Colonic mucosa (tissue), 4 donors: Measurements from ENCODE around the gene ADGRB3. TPM values are rescaled to one million over a fixed set of nuclear protein-coding genes. Genes with fewer than 3 reads are reported as not detected.

Experiments used
- DNase-seq: peaks from one replicate; pipeline ENCODE4 v3.0.0-alpha.2; 2020
- H3K27ac ChIP-seq: fragments of 200-600 bp; one replicate; pipeline ENCODE4 v1.8.0; 2021
- H3K27me3 ChIP-seq: fragments of 200-600 bp; one replicate; pipeline ENCODE4 v1.8.0; 2021
- H3K36me3 ChIP-seq: fragments of 200-600 bp; one replicate; pipeline ENCODE4 v1.8.0; 2021
- H3K4me1 ChIP-seq: fragments of 200-600 bp; one replicate; pipeline ENCODE4 v1.8.0; 2021; ENCODE audit warnings: mild to moderate bottlenecking
- H3K4me3 ChIP-seq: fragments of 200-600 bp; one replicate; pipeline ENCODE4 v1.8.0; 2021
- H3K9ac ChIP-seq, 2 donors: one replicate each; pipeline ENCODE4 v1.7.0; 2013; ENCODE audit warnings: control low read depth in 2 of 2, low read depth in 2 of 2, low read length in 2 of 2
- H3K9me3 ChIP-seq: fragments of 200-600 bp; one replicate; pipeline ENCODE4 v1.8.0; 2021
- intact Hi-C: fragments of 100-400 bp; cut with DNase I; formaldehyde crosslinking; loops from one replicate; pipeline ENCODE4 v1.14.1; 2022
- total RNA-seq, 2 donors: library from RNA; stranded (reverse); fragmentation: NEBNext Ultra II Directional in 1 of 2; extraction: Animal tissue kit (Norgen Biotek cat#: 25700) in 1 of 2; gene quantifications; one replicate each; pipeline ENCODE4 v1.2.1, GENCODE V29; 2021
- TF ChIP-seq, protein P1 (sequence below): fragments of 200-600 bp; IDR thresholded peaks from one replicate; pipeline ENCODE4 v1.8.0; 2022; ENCODE audit warnings: antibody characterized with exemption, mild to moderate bottlenecking
- donor health status: healthy.
- donor health status: DM: no; HTN: no; CAD: no.
- donor health status: DM: no; HTN: no; CAD: no.

Gene ADGRB3
- total RNA-seq, 2 donors from 2014 or later: 0.42 to 0.98 TPM

GRCh38 chr6:69368613-69369012 lies 733.5 kb downstream of the ADGRB3 start:
- intact Hi-C loops: no loop called here
- no peak overlapping the region for H3K9ac ChIP-seq
- H3K4me1 ChIP-seq: no peaks in the 10 kb centered on the region
- DNase-seq: no peak
- H3K9me3 ChIP-seq: no peaks in the 10 kb centered on the region
- no peak overlapping the region for H3K27ac ChIP-seq
- no peak overlapping the region for H3K4me3 ChIP-seq
- no peaks in the 10 kb centered on the region for H3K36me3 ChIP-seq
- TF ChIP-seq, protein P1, sequence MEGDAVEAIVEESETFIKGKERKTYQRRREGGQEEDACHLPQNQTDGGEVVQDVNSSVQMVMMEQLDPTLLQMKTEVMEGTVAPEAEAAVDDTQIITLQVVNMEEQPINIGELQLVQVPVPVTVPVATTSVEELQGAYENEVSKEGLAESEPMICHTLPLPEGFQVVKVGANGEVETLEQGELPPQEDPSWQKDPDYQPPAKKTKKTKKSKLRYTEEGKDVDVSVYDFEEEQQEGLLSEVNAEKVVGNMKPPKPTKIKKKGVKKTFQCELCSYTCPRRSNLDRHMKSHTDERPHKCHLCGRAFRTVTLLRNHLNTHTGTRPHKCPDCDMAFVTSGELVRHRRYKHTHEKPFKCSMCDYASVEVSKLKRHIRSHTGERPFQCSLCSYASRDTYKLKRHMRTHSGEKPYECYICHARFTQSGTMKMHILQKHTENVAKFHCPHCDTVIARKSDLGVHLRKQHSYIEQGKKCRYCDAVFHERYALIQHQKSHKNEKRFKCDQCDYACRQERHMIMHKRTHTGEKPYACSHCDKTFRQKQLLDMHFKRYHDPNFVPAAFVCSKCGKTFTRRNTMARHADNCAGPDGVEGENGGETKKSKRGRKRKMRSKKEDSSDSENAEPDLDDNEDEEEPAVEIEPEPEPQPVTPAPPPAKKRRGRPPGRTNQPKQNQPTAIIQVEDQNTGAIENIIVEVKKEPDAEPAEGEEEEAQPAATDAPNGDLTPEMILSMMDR: no peak
- H3K27me3 ChIP-seq: no peaks in the 10 kb centered on the region

DNA sequence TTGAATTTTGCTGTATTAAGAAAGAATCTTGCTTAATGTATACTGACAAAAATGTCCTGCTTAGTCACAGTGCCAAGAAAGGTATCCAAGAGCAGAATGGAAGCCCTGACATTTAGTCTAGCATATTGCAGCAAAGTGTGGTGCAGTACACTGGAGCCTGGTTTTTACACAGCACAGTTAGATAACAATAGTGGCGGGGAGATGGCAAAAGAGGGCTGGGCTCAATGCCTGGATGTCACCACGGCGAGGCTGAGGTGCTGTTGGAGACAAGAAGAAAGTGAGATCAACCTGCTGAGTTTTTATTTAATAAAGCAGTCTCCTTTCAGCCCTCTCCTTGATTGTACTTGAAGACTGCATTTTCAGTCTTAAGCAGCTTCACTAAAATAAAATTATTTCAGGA lies 735.7 kb downstream of the ADGRB3 start:
- no peaks in the 10 kb centered on the region for H3K4me1 ChIP-seq
- H3K36me3 ChIP-seq: no peaks in the 10 kb centered on the region
- intact Hi-C loops: no loop called here
- no peaks in the 10 kb centered on the region for H3K9me3 ChIP-seq
- no peaks in the 10 kb centered on the region for H3K27me3 ChIP-seq
- no peak overlapping the region for H3K4me3 ChIP-seq
- DNase-seq: no peak
- TF ChIP-seq, protein P1: no peak
- no peak overlapping the region for H3K27ac ChIP-seq
- no peak overlapping the region for H3K9ac ChIP-seq

DNA sequence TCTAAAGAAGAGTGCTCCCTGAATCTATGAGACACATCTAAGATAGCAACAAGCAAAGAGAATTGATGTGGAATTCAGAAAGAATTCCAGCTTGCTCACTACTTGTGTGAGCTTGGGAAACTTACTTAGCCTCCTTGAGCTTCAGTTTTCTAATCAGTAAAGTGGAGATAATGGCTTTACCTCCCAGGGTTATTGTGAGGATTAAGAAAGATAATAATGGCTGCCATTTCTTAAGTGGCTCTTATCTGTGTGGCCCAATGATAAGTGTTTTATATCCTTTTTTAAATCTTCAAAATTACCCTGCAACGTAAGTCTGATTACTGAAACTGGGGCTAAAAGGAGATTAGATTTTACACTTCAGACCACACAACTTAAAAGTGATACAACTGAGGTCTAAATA lies 743.2 kb downstream of the ADGRB3 start:
- DNase-seq: no peak
- Histone ChIP-seq H3K9ac (no peak overlapping the region), H3K4me1 (no peaks in the 10 kb centered on the region), H3K27ac (no peak overlapping the region), H3K4me3 (no peak overlapping the region), H3K9me3 (no peaks in the 10 kb centered on the region), H3K27me3 (no peaks in the 10 kb centered on the region), H3K36me3 (no peaks in the 10 kb centered on the region)
- intact Hi-C loops: no loop called here
- TF ChIP-seq, protein P1: no peak

DNA sequence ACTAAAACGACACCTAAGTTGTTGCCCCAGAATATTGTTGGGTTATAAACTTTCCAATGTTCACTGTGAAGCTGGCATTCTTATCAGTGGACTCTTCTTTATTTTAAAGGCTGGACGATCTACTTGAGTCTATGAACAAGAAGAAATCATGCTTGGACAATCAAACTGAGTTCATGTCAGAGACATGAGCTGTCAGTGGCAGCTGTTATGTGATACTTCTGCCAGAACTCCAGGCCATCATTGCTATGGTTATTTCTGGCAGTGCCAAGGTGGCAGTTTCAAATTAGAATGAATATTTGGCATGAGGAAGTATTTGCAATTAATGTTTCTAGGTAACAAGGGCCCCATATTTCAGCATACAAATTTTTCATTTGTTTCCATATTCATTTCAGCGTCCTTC lies 744.4 kb downstream of the ADGRB3 start:
- DNase-seq: no peak
- H3K4me1 ChIP-seq: no peaks in the 10 kb centered on the region
- H3K36me3 ChIP-seq: no peaks in the 10 kb centered on the region
- no peaks in the 10 kb centered on the region for H3K9me3 ChIP-seq
- H3K4me3 ChIP-seq: no peak overlapping the region
- H3K27ac ChIP-seq: no peak overlapping the region
- H3K27me3 ChIP-seq: no peaks in the 10 kb centered on the region
- no peak overlapping the region for H3K9ac ChIP-seq
- intact Hi-C loops: no loop called here
- TF ChIP-seq, protein P1: no peak

DNA sequence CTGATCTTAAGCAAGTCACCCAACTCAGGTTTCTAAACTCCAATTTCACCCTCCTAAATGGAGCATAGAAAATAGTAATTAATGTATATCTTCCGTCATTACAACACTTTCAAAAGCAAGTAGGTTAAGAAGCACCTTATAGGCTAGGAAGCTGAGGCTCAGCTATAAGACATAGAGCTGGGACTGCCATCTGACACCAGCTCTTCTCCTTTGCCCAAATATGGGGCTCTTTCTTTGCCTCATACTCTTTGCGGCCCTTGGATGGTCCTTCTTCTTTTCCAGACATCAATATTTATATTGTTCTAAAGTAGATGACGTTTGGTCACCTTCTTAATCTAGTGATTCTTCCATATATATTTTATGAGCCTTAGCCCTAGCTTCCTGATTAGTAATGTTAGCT lies 748.5 kb downstream of the ADGRB3 start:
- Histone ChIP-seq H3K27me3 (no peaks in the 10 kb centered on the region), H3K27ac (no peak overlapping the region), H3K9ac (no peak overlapping the region), H3K4me1 (no peaks in the 10 kb centered on the region), H3K36me3 (no peaks in the 10 kb centered on the region), H3K4me3 (no peak overlapping the region), H3K9me3 (no peaks in the 10 kb centered on the region)
- no peak for DNase-seq
- TF ChIP-seq, protein P1: no peak
- intact Hi-C loops: no loop called here

- no peaks in the 10 kb centered on the region for H3K36me3 ChIP-seq
- intact Hi-C loops: no loop called here
Observed at GRCh38 chr6:69386426-69386825, 751.3 kb downstream of the ADGRB3 start.

More at GRCh38 chr6:69386426-69386825, 751.3 kb downstream of the ADGRB3 start:
- no peak overlapping the region for H3K4me3 ChIP-seq
- H3K9ac ChIP-seq: no peak overlapping the region
- no peaks in the 10 kb centered on the region for H3K9me3 ChIP-seq
- H3K27me3 ChIP-seq: no peaks in the 10 kb centered on the region
- H3K4me1 ChIP-seq: no peaks in the 10 kb centered on the region
- TF ChIP-seq, protein P1: no peak
- no peak for DNase-seq
- H3K27ac ChIP-seq: no peak overlapping the region
